NCI-H345 treated with DMSO at 0.1 percent for 48 hours (cell line): Measurements from ENCODE around the gene PNPLA1.

Source experiments
- DNase-seq: peaks from one replicate; lab custom pipeline; 2025; ENCODE audit not compliant: unreplicated experiment; lab: John Stamatoyannopoulos, UW

PNPLA1 gene

DNA sequence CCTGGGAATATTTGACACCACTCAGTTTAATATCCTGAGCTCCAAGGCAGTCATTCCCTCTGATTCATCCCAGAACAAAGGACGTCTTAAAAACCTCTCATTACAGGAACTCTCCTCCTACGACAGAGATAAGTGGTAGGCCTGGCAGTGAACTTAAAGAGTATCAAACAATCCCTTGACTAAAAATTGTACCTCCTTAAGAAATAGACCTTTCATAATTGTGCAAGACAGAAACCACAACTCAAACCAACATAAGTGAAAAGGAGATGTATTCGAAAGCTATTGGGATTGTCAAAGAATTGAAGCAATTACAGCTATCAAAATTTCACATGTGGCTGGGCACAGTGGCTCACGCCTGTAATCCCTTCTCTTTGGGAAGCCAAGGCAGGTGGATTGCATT is 86.0 kb downstream of the PNPLA1 start:
- no peak for DNase-seq

GRCh38 chr6:36357872-36358225 is 88.0 kb downstream of the PNPLA1 start:
- DNase-seq, result no peak
